Large intestine (tissue), 3 donors: ENCODE measurements around the gene NXN. TPM values are rescaled to one million over a fixed set of nuclear protein-coding genes. Genes with fewer than 3 reads are reported as not detected.
"Not testable (repeated sequence)": the region's sequence is repeated elsewhere in the genome, so short reads cannot be mapped to it uniquely, and the experiment has no call there.

Experiments used
- DNase-seq, 2 donors: peaks; one replicate each; pipeline versions ENCODE4 v3.0.0 to v3.0.0-alpha.2; 2013
- H3K27ac ChIP-seq: one replicate; pipeline ENCODE4 v1.5.1; 2013; ENCODE audit warnings: low read length
- H3K27me3 ChIP-seq: 2 replicates; pipeline ENCODE4 v1.6.1; 2013; ENCODE audit warnings: low read length; ENCODE audit not compliant: control insufficient read depth, insufficient read depth
- H3K36me3 ChIP-seq: 2 replicates; pipeline ENCODE4 v1.6.1; 2013; ENCODE audit warnings: low read length; ENCODE audit not compliant: control insufficient read depth, insufficient read depth
- H3K4me1 ChIP-seq: one replicate; pipeline ENCODE4 v1.6.1; 2013; ENCODE audit warnings: low read length; ENCODE audit not compliant: control insufficient read depth, insufficient read depth
- H3K4me3 ChIP-seq: one replicate; pipeline ENCODE4 v1.5.1; 2013; ENCODE audit warnings: low read length
- H3K9me3 ChIP-seq: one replicate; pipeline ENCODE4 v1.6.1; 2013; ENCODE audit warnings: mild to moderate bottlenecking, low read depth, low read length, moderate library complexity; ENCODE audit not compliant: control insufficient read depth
- WGBS: methylation state at CpG from one replicate; pipeline ENCODE4 v1.1.5; 2013; ENCODE audit warnings: low lambda C conversion rate; ENCODE audit not compliant: insufficient coverage; 5-methylcytosine and 5-hydroxymethylcytosine counted together
- polyA plus RNA-seq: library from polyadenylated mRNA; unstranded; fragments of 120-200 nt; gene quantifications from one replicate; pipeline ENCODE4 v1.2.1, GENCODE V29; 2013

NXN gene
- polyA plus RNA-seq, 1 donor, result 22.3 TPM

DNA sequence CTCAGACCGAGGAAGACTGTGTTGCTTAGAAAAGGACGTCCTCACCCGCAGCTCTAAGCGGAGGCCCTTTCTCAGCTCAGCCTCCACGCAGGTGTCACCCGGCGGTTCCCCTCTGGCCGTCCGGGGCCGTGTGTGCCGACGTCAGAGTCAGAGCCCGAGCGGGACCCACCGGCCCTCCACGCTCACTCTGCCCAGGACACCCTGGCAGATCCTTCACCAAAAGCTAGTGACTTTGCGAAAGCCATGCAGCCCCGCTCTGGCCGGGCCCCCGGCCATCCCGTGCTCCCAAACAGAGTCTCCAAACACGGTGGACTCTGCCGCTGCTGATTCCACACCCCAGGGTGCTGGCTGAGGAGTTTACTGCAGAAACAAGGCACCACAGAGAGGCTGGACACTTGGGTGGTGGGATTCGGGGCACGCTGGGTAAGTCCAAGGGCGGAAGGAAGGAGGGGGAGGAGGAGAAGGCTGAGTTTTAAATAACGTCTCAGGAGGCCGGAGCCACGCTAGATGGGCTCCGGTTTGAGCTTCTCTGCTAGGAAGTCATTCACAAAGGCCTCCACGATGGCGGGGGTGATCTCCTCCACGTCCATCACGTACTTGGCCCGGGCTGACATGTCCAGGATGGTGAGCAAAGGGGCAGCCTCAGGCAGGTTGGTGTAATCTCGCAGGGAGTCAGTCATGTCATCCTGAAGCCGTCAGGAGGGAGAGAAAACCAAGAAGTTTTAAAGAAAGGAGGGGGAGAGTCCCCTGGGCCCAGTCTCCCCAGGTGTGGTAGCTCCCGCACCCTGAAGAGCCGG lies 178.9 kb downstream of the NXN start:
- Histone ChIP-seq H3K27me3 (no peaks in the 10 kb centered on the region), H3K4me1 (no peaks in the 10 kb centered on the region), H3K9me3 (no peaks in the 10 kb centered on the region), H3K36me3 (peaks cover 10% of the 10 kb centered on the region), H3K27ac (no peak overlapping the region), H3K4me3 (no peak overlapping the region)
- no peak for DNase-seq
- no CpG with 5 or more reads among the region's 39 CpGs for WGBS

DNA sequence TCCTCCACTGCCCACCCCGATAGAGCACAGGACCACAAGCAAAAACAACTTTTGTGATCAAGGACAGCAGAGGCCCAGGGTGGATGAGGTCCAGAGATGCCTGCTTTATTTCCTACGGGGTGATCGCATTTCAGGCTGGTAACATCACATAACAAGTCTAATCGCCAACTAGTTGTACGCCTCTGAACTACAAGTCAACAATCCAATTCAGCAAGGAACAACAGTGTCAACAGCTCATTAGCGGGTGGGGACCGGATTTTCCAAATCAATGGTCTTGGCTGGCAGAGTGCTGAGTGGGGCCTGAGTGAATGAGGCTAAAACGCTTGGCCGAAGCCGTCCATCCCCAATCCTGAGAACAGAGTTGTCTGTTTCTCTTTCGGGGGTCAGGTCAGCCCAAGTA lies 180.3 kb downstream of the NXN start:
- no CpG with 5 or more reads among the region's 11 CpGs for WGBS
- no peak overlapping the region for H3K4me3 ChIP-seq
- H3K27me3 ChIP-seq, result no peaks in the 10 kb centered on the region
- DNase-seq, result no peak
- H3K36me3 ChIP-seq, result peaks cover 10% of the 10 kb centered on the region
- no peaks in the 10 kb centered on the region for H3K4me1 ChIP-seq
- no peaks in the 10 kb centered on the region for H3K9me3 ChIP-seq
- H3K27ac ChIP-seq, result no peak overlapping the region

DNA sequence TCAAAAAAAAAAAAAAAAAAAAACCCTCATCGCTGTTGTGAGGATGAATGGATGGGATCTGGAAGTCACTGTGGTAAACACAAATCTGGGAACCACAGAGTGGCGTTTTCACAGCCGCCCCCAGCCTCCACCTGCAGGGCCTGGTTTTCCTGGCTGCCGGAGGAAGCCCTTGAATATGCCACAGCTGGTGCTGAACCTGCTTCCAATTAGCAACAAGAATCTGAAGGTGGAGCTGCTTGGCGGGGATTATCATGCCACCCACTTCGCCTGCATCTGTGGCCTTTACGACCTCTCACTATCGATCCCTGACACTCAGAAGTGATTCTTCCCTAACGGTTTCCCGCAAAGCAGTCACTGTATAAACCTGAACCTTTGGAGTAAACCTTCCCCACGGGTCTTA lies 181.3 kb downstream of the NXN start:
- Histone ChIP-seq H3K36me3 (peaks cover 7% of the 10 kb centered on the region), H3K9me3 (no peaks in the 10 kb centered on the region), H3K27me3 (no peaks in the 10 kb centered on the region), H3K27ac (no peak overlapping the region), H3K4me1 (no peaks in the 10 kb centered on the region), H3K4me3 (no peak overlapping the region)
- no CpG with 5 or more reads among the region's 11 CpGs for WGBS
- DNase-seq, result no peak

DNA sequence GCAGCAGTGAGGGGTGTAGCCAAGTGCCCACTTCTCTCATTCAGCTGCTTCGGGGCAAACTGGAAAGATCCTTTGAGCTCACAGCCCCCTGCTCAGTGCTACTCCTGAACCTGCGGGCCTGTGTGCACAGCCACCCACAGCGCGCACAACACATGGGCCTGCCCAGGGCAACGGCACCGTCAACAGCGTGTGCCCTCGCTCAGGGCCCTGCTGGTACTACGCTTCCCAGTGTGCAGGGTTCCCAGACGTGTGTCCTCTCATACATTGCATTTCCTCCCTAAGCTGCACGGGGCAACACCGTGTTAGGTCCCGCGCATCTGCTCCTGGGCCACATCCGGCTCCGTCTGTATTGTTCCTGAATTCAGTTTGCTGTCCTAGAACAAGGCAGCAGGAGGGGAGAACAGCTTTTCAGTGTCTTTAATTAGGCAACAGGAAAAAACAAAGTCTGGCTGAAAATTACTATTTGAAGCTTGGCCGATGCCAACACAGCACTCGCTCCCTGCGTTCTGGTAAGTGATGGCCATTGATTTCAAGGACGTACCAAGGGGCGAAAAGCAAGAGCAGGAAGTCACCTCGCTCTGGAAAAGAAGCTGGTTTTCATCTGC lies 182.2 kb downstream of the NXN start:
- H3K27ac ChIP-seq, result no peak overlapping the region
- WGBS, result no CpG with 5 or more reads among the region's 22 CpGs
- no peak for DNase-seq
- no peak overlapping the region for H3K4me3 ChIP-seq
- H3K36me3 ChIP-seq, result peaks cover 10% of the 10 kb centered on the region
- H3K27me3 ChIP-seq, result no peaks in the 10 kb centered on the region
- no peaks in the 10 kb centered on the region for H3K4me1 ChIP-seq
- no peaks in the 10 kb centered on the region for H3K9me3 ChIP-seq

DNA sequence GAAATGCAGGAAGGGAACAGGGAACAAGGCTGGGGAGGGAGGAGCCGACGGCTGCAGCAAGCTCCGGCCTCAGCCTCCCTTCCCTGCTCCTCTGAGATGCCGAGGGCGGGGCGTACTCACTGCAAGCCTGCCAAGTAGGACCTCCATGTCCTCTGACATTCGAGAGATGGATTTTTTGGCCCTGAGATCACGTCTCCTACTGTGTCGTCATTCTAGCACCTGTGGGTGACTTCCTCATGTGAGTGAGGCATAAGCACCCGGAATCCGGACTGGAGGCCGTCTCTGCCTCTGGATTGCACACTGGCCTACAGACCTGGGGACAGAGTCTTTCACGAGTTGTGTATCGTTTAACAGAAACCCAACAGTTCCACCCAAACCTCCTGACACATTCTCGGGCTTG lies 183.0 kb downstream of the NXN start:
- DNase-seq, result no peak
- no peaks in the 10 kb centered on the region for H3K9me3 ChIP-seq
- no CpG with 5 or more reads among the region's 15 CpGs for WGBS
- H3K27ac ChIP-seq, result no peak overlapping the region
- H3K27me3 ChIP-seq, result no peaks in the 10 kb centered on the region
- peaks cover 17% of the 10 kb centered on the region for H3K36me3 ChIP-seq
- H3K4me3 ChIP-seq, result no peak overlapping the region
- no peaks in the 10 kb centered on the region for H3K4me1 ChIP-seq

DNA sequence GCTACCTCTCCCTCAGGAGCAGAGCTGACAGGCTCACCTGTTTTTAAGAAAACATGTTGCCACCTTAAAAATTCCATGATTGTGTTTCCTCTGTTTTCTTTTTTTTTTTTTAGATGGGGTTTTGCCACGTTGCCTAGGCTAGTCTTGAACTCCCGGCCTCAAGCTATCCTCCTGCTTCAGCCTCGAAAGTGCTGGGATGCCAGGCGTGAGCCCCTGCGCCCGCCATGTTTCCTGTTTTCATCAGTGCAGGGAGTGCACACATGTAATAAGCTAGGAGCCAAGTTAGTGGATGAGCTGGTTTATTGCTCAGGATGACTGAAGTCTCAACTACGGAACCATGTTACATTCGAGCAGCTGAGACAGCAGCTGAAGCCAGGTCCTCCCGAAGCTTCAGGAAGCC lies 183.9 kb downstream of the NXN start:
- Histone ChIP-seq H3K27ac (no peak overlapping the region), H3K4me3 (no peak overlapping the region), H3K27me3 (no peaks in the 10 kb centered on the region), H3K9me3 (no peaks in the 10 kb centered on the region), H3K36me3 (peaks cover 23% of the 10 kb centered on the region), H3K4me1 (no peaks in the 10 kb centered on the region)
- no peak for DNase-seq
- no CpG with 5 or more reads among the region's 9 CpGs for WGBS

DNA sequence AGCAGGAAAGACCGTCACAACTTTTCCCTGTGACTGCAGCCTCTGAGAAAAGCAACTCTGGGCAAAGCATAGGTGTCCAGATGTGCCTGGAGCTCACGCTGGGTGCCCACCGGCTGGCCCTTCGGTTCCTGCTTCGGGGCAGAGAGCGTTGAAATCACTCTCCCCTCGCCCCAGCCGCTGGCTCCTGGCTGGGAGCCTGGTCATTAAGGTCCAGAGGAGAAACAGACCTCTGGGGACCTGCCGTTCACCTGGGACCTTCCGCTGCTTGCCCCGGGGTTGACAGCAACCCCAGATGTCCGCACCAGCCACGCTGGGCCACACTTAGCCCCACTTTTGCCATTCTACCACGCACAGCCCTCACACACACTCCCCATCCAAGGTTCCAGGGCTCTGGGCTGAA lies 184.3 kb downstream of the NXN start:
- H3K27me3 ChIP-seq, result no peaks in the 10 kb centered on the region
- H3K27ac ChIP-seq, result no peak overlapping the region
- H3K4me3 ChIP-seq, result peak overlapping the region; percentile 3
- peaks cover 22% of the 10 kb centered on the region for H3K36me3 ChIP-seq
- no peak for DNase-seq
- no peaks in the 10 kb centered on the region for H3K9me3 ChIP-seq
- no CpG with 5 or more reads among the region's 14 CpGs for WGBS
- H3K4me1 ChIP-seq, result no peaks in the 10 kb centered on the region

DNA sequence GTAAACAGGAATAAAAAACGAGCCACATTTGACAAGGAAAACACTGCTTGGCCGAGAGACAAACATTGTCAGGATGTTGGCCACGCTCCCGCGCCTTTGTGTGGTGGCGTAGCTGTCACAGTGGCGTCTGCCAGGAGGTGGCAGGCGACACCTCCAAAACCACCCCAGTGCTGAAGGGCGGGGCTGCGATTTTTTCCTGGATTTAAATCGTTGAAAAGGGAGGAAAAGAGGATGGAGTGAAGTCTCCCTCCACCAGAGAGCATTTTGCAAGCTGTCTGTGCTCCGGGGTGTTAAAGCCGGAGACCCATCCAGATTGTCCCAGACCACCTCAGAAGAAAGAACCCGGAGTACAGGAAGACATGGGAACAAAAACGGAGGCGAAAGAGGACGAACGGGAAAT lies 184.7 kb downstream of the NXN start:
- Histone ChIP-seq H3K36me3 (peaks cover 25% of the 10 kb centered on the region), H3K9me3 (no peaks in the 10 kb centered on the region), H3K4me3 (peak overlapping the region; percentile 3), H3K27me3 (no peaks in the 10 kb centered on the region), H3K27ac (no peak overlapping the region), H3K4me1 (no peaks in the 10 kb centered on the region)
- 90% methylated on average over 2 of the region's 18 CpGs for WGBS
- DNase-seq, result peak; percentile 55 to 56

DNA sequence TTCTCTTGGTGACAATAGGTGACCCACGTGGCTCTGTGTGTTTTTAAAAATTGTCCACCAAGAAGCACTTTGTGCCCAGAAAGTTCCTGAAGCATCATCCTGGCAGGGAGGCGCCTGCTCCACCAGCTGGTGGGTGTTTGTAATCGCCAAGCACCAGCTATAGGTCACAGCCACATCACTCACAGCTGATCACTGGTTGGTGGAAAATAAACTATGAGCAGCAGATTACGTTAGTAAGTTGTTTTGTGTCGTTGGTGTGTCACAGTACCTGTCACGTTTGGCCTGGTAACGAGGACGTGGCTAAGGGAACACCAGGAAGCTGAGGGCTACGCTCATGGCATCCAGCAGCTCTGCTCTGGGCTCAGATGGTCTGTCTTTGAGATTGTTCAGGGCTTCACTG lies 187.3 kb downstream of the NXN start:
- Histone ChIP-seq H3K4me3 (no peak overlapping the region), H3K9me3 (no peaks in the 10 kb centered on the region), H3K4me1 (no peaks in the 10 kb centered on the region), H3K27ac (no peak overlapping the region), H3K27me3 (no peaks in the 10 kb centered on the region), H3K36me3 (peaks cover 47% of the 10 kb centered on the region)
- WGBS, result no CpG with 5 or more reads among the region's 9 CpGs
- no peak for DNase-seq

DNA sequence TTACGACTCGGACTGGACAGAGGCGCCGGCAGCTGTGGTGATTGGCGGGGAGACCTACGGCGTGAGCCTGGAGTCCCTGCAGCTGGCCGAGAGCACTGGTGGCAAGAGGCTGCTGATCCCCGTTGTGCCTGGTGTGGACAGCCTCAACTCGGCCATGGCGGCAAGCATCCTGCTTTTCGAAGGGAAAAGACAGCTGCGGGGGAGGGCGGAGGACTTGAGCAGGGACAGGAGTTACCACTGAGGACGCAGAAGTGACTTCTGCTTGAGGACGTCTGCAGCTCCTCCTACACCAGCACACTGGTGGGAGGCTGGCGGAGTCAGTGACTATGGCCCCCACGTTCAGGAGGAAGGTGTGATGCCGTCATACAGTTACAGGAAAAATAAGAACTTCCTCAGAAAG lies 187.7 kb downstream of the NXN start:
- DNase-seq, result no peak
- WGBS, result no CpG with 5 or more reads among the region's 19 CpGs
- Histone ChIP-seq H3K27ac (no peak overlapping the region), H3K27me3 (no peaks in the 10 kb centered on the region), H3K4me3 (no peak overlapping the region), H3K4me1 (no peaks in the 10 kb centered on the region), H3K9me3 (no peaks in the 10 kb centered on the region), H3K36me3 (peaks cover 47% of the 10 kb centered on the region)

DNA sequence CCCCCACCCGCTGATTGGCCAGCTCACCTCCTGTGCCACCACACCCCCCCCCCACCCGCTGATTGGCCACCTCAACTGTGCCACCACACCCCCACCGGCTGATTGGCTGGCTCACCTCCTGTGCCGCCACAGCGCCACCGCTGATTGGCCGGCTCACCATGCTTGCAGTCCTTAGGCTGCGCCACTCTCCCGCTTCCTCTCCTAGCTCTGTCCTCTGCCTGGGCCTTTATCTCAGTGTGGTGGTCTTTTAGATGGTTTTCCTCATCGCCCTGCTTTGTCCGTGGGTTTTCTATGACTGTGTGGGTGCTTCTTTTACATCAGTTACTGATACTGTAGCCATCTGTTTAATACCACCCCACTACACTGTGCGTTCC lies 188.7 kb downstream of the NXN start:
- not testable (repeated sequence) for H3K9me3 ChIP-seq, DNase-seq, H3K27me3 ChIP-seq, H3K4me1 ChIP-seq, H3K27ac ChIP-seq, H3K4me3 ChIP-seq
- no CpG with 5 or more reads among the region's 12 CpGs for WGBS
- H3K36me3 ChIP-seq, result peaks cover 45% of the 10 kb centered on the region
